HG03457 (cell line): Measurements from ENCODE around the gene EGFL8.

Source experiments
- ATAC-seq: cut with Tn5 transposase; IDR thresholded peaks from one replicate; pipeline ENCODE4 v1.9.1; 2021; ENCODE audit warnings: moderate number of reproducible peaks; ENCODE audit not compliant: unreplicated experiment

Gene EGFL8

GRCh38 chr6:32167154-32167760 is 2.9 kb downstream of the EGFL8 start:
- ATAC-seq = no peak

GRCh38 chr6:32167761-32168262 is 3.4 kb downstream of the EGFL8 start:
- ATAC-seq = no peak

- no peak for ATAC-seq
Measured at GRCh38 chr6:32168350-32168749, 4.0 kb downstream of the EGFL8 start.

- no peak for ATAC-seq
Measured at GRCh38 chr6:32168807-32169591, 4.6 kb downstream of the EGFL8 start.

- no peak for ATAC-seq
Measured at GRCh38 chr6:32170294-32170693, 5.9 kb downstream of the EGFL8 start.

GRCh38 chr6:32171234-32171633 is 6.8 kb downstream of the EGFL8 start:
- no peak for ATAC-seq

GRCh38 chr6:32173051-32173727 is 8.8 kb downstream of the EGFL8 start:
- no peak for ATAC-seq

- ATAC-seq = no peak
Measured at GRCh38 chr6:32174416-32174815, 10.0 kb downstream of the EGFL8 start.

GRCh38 chr6:32175322-32175710 is 10.9 kb downstream of the EGFL8 start:
- no peak for ATAC-seq

GRCh38 chr6:32175711-32176475 is 11.5 kb downstream of the EGFL8 start, which contains the start of gene AGPAT1:
AGPAT1 (minus strand) TSS chr6:32176084; CDS start chr6:32171496, 4,588 bp downstream.
- no peak for ATAC-seq

GRCh38 chr6:32176476-32177182 is 12.2 kb downstream of the EGFL8 start:
- ATAC-seq = no peak

GRCh38 chr6:32177183-32177787 is 12.9 kb downstream of the EGFL8 start:
- ATAC-seq = peak; percentile 3

- peak; percentile 74 for ATAC-seq
Measured at GRCh38 chr6:32177788-32178546, 13.6 kb downstream of the EGFL8 start, which contains the start of gene RNF5. RNF5 (plus strand) TSS chr6:32178405; CDS start chr6:32178512, 107 bp downstream.

GRCh38 chr6:32178547-32179440 is 14.4 kb downstream of the EGFL8 start:
- no peak for ATAC-seq

- no peak for ATAC-seq
Measured at GRCh38 chr6:32179766-32180405, 15.5 kb downstream of the EGFL8 start.

GRCh38 chr6:32181148-32181702 is 16.8 kb downstream of the EGFL8 start:
- ATAC-seq = no peak

GRCh38 chr6:32181915-32182529 is 17.6 kb downstream of the EGFL8 start:
- no peak for ATAC-seq
